SIG-M5 treated with dmso at 0.1 percent for 504 hours (cell line): ENCODE data around the gene SPATA31E1.
"Not testable (repeated sequence)": the region's sequence is repeated elsewhere in the genome, so short reads cannot be mapped to it uniquely, and the experiment has no call there.

Experiments
- DNase-seq: peaks from one replicate; lab custom pipeline; 2025; ENCODE audit not compliant: unreplicated experiment; lab: John Stamatoyannopoulos, UW

The SPATA31E1 gene

GRCh38 chr9:87882627-87883026, at the start of gene SPATA31E1:
Gene SPATA31E1, plus strand, starts transcription at chr9:87882877. Its CDS starts 15 bp downstream, at chr9:87882892.
- DNase-seq = no peak

- DNase-seq = no peak
Observed at GRCh38 chr9:87834357-87834756, 48.3 kb upstream of the SPATA31E1 start.

GRCh38 chr9:87836536-87836935, 46.1 kb upstream of the SPATA31E1 start:
- DNase-seq = no peak

- no peak for DNase-seq
Observed at GRCh38 chr9:87836951-87837705, 45.5 kb upstream of the SPATA31E1 start.

- no peak for DNase-seq
Observed at GRCh38 chr9:87840134-87840533, 42.5 kb upstream of the SPATA31E1 start.

GRCh38 chr9:87842878-87843585, 39.6 kb upstream of the SPATA31E1 start:
- no peak for DNase-seq

- DNase-seq = no peak
Observed at GRCh38 chr9:87844506-87844905, 38.2 kb upstream of the SPATA31E1 start.

- not testable (repeated sequence) for DNase-seq
Observed at GRCh38 chr9:87847817-87848216, 34.9 kb upstream of the SPATA31E1 start.

- DNase-seq = no peak
Observed at GRCh38 chr9:87849144-87849758, 33.4 kb upstream of the SPATA31E1 start.

- DNase-seq = no peak
Observed at GRCh38 chr9:87850391-87850790, 32.3 kb upstream of the SPATA31E1 start.

- not testable (repeated sequence) for DNase-seq
Observed at GRCh38 chr9:87851186-87851585, 31.5 kb upstream of the SPATA31E1 start.

GRCh38 chr9:87853302-87853701, 29.4 kb upstream of the SPATA31E1 start:
- no peak for DNase-seq

GRCh38 chr9:87853876-87854579, 28.6 kb upstream of the SPATA31E1 start:
- DNase-seq = no peak

GRCh38 chr9:87854580-87854955, 28.1 kb upstream of the SPATA31E1 start:
- DNase-seq = no peak

- DNase-seq = no peak
Observed at GRCh38 chr9:87855061-87855460, 27.6 kb upstream of the SPATA31E1 start.

- no peak for DNase-seq
Observed at GRCh38 chr9:87857141-87857947, 25.3 kb upstream of the SPATA31E1 start.

GRCh38 chr9:87857948-87858335, 24.7 kb upstream of the SPATA31E1 start:
- no peak for DNase-seq

- DNase-seq = no peak
Observed at GRCh38 chr9:87859137-87859536, 23.5 kb upstream of the SPATA31E1 start.

- no peak for DNase-seq
Observed at GRCh38 chr9:87859786-87860185, 22.9 kb upstream of the SPATA31E1 start.

GRCh38 chr9:87861332-87861731, 21.3 kb upstream of the SPATA31E1 start:
- no peak for DNase-seq
